Stimulated activated CD4-positive, alpha-beta T cell treated with anti-CD3 and anti-CD28 coated beads, Interleukin-2, amount 100 ng/mL, for 24 hours (primary cell): Measurements from ENCODE around the gene UPF1.
A peak's percentile ranks its signal among the peaks of the same experiment; 100 is the strongest.

Experiments
- DNase-seq, 2 donors: peaks; one replicate each; pipeline ENCODE4 v3.0.0-alpha.2; 2020

UPF1 gene

DNA sequence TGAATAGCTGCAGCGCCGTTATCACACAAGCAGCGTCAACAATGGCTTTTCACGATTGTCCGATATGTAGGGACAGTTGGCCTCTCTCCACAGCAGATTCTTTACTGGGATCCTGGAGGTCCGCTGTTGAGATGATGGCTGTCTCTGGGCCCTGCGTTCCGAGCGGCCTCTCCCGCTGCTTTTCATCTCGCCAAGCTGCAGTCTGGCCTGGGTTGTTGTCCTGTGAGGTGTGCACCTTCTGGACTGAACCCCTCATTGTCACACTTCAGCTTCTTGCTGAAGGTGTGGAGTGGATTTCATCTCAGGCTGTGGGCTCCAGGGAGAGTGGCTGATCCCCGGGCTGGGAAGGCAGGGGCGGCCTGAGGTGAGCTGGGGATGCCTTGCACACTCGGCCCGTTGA, 9.6 kb downstream of the UPF1 start:
- no peak for DNase-seq

GRCh38 chr19:18842166-18842565, 10.4 kb downstream of the UPF1 start:
- no peak for DNase-seq

DNA sequence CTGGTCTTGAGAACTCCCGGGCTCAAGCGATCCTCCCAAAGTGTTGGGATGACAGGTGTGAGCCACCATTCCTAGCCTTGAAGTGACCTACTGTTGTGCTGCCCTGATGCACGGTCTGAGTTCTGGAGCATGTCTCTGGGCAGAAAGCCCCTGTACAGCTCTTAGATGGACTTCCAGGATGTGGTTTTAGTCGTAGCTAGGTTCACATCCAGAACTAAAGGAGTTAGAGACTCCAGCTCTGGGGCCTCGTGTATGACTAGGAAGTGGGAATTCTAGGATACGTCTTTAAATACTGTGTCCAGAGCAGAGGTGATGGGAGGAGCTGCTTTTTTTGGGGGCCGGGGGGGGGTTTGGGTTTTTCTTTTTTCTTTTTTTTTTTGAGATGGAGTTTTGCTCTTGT, 12.2 kb downstream of the UPF1 start:
- no peak for DNase-seq

- DNase-seq, result no peak
Observed at GRCh38 chr19:18844806-18845329, 13.1 kb downstream of the UPF1 start.

DNA sequence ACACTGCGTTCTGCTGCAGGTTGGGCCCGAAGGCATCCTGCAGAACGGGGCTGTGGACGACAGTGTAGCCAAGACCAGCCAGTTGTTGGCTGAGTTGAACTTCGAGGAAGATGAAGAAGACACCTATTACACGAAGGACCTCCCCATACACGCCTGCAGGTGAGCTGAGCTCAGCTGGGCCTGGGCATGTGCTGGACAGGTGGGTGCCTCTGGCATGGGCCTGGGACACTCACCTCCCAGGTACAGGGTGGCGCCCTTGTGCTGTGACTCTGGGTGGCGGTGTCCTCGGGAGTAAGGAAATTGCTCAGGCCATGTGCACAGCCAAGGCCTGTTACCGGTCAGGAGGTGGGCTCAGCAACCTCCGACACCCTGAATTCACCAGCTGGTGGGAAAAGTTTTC, 14.2 kb downstream of the UPF1 start:
- no peak for DNase-seq

- peak; percentile 72 to 74 for DNase-seq
Observed at GRCh38 chr19:18846862-18847548, 15.2 kb downstream of the UPF1 start.

DNA sequence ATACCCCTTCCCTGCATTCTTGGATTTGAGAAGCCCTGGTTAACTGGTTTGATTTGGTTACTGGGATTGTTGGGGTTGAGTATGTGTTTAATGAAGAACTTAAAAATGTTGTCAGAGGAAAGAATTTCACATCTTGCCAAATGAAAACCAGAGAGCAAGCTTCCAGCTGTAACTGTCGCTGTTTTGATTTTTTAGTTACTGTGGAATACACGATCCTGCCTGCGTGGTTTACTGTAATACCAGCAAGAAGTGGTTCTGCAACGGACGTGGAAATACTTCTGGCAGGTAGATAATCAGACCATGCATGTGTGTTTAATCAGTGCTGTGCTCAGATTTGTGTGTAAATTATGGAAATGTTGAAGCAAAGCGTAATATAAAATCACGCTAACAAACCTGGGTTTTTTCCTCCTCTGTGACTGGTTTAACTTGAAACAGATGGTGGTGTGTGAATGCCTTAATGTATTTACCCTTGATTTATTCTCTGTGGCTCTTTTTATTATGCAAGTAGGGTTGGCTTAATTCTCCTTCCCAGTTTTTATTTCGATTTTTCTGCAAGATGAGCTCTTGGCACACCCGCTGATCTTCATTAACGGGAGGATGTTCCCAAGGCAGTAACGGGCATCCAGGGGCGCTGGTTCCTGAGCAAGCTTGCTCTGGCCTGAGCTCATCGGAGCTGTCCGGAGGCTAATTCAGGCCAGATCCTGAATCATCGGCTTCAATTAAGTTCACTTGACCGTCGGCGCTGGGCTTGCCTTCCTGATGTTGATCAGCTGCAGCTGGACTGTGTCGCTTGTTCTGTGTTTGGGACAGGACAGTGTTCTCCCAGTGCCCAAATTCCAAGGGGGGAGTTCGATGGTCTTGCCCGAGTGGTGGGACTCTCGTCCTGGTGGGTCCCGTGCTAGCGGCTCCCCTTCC, 16.0 kb downstream of the UPF1 start:
- DNase-seq, result no peak

GRCh38 chr19:18848878-18849661, 17.3 kb downstream of the UPF1 start:
- DNase-seq, result peak; percentile 34 to 44

DNA sequence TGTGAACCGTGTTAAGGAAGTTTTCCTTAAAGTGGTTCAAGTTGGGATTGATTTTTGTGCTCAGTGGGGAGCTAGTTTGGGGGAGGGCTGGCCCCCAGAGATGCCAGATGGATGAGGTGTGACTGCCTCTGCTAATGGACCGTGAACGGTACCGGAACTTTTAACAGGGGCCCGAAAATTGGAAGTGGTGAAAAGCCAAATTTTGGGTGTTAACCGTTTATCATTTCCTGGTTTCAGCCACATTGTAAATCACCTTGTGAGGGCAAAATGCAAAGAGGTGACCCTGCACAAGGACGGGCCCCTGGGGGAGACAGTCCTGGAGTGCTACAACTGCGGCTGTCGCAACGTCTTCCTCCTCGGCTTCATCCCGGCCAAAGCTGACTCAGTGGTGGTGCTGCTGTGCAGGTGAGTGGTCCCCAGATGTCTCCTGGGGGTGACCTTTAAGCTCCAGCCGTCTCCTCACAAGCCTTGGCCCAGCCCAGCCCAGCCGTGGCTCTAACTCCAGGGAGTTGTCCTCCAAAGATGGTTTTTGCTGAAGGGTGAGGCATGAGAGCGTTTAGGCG, 18.2 kb downstream of the UPF1 start:
- no peak for DNase-seq

DNA sequence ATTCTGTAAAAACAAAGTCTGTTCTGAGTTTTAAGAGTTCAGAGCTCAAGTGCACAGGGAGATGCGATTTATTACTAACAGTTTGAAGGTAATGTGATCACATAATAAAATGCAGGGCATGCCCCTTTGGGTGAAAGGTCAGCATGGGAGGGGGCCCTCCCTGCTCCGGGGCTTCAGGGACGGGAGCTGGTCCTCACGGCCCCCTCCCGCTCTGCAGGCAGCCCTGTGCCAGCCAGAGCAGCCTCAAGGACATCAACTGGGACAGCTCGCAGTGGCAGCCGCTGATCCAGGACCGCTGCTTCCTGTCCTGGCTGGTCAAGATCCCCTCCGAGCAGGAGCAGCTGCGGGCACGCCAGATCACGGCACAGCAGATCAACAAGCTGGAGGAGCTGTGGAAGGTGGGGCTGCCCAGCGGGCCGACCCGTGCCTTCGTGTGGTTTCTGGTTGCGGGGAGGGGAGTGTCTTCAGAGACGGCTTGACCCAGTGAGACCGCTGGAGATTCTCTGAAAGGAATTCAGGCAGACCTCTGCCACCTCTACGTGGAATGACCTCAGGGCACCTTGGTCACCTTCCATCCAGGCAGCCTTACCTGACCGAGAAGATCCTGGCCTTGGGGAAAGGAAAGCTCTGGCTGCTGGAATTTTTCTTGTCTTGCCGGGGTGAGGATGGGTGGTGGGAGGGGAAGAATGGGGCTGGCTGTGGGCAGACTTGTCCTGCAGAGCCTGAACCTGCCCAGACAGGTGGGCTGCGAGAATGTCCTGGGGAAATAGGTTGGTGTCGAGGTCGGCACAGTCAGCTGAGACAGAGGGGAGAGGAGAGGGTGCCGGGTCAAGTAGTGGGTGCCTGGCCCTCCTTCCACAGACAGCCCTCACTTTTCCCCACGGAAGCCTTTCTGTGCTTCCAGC, 19.0 kb downstream of the UPF1 start:
- no peak for DNase-seq

DNA sequence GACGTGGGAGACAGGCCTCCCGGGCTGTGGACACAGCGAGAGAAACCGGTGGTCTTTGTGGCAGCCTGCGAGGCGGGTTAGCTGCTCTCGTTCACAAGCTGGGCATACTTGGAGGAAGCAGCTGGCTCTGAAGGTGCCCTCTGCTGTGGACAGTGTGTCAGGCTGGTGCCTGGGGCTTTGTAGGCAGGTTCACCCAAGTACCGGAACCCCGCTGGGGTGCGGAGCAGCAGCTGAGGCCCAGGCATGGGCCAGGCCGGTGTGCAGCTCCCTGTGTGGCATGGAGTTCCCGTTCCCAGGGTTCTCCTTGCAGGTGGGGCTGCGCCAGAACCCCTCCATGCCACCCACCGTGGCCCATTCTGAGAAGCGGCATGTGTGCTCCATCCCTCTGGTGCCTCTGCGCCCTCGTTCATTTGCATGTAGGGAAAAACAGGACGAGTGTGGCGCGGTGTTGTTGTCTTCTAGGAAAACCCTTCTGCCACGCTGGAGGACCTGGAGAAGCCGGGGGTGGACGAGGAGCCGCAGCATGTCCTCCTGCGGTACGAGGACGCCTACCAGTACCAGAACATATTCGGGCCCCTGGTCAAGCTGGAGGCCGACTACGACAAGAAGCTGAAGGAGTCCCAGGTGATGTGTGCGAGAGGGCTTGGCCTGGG, 20.0 kb downstream of the UPF1 start:
- no peak for DNase-seq

- DNase-seq, result no peak
Observed at GRCh38 chr19:18852648-18853047, 20.9 kb downstream of the UPF1 start.

DNA sequence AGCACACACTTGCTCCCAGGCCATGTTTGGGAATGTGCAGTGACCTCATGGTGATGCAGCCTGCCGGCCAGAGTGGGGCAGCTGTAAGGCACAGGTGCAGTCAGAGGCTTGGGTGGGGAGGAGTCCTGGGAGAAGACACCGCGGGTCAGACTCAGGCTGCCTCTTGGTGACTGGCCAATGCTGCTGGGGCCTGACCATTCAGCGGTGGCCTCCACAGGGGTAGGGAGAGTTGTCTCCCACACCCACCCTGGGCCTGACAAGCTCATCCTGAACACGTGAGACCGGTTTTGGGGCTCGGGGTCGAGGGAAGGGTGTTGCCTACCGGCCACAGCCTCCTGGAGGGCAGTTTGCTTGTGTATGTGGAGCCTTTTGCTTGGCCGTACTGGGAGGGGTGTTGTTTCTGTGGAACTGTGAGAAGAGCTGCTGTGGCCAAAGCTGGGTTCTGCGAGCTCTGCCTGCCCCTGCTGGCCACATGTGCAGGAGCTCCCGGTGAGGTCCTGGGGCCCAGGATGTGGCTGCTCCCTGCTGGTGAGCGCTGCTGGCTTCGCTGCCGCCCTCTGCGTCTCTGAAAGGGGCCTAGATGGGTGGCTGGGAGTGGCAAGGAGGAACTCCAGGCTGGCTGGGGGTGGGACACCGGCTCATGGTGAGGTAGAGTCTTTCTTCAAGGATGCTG, 22.1 kb downstream of the UPF1 start:
- no peak for DNase-seq

GRCh38 chr19:18854982-18855381, 23.2 kb downstream of the UPF1 start:
- DNase-seq, result no peak

DNA sequence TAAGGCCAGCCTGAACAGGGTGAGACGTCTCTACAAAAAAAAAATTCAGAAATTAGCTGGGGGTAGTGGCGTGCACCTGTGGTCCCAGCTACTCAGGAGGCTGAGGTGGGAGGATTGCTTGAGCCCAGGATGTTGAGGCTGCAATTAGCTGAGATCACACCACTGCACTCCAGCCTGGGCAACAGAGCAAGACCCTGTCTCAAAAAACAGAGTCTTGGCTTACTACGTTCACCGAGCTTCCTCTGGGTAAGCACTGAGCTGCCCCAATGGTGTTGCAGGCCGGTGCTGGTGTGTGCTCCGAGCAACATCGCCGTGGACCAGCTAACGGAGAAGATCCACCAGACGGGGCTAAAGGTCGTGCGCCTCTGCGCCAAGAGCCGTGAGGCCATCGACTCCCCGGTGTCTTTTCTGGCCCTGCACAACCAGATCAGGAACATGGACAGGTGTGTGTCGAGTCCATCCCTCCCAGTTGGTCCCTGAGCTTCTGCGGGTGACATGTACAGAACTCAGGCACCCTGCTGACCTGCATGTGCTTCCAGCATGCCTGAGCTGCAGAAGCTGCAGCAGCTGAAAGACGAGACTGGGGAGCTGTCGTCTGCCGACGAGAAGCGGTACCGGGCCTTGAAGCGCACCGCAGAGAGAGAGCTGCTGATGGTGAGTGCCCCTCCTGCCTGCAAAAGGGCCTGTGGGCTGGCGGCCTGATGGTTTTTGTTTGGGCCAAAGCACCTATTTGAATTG, 24.1 kb downstream of the UPF1 start:
- no peak for DNase-seq

DNA sequence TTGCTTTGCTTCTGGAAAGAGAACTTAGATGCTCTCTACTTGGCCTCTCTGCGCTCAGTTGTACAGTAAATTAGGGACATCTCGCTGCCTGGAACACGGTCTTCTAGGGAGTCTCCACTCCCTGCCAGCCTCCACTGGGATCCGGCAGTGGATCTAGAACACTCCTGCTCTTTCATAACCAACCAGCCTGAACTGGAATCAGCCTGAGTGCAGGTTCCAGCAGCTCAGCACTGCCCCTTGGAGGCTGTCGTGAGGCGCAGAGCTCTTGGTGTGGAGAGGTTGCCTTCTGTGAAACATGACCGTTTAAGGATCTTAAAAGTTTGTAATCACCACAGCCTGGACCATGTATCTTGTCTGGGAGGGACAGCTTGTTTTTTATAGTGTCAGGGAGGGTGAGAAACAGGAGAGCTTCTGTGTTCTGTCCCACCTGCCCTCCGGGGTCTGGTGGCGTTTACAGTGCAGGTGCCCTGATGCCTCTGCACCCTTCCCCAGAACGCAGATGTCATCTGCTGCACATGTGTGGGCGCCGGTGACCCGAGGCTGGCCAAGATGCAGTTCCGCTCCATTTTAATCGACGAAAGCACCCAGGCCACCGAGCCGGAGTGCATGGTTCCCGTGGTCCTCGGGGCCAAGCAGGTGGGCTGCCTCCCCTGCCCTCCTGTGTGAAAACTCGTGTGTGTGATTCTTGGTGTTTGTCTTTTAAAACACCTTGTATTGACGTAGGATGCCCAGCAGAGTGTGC, 24.8 kb downstream of the UPF1 start:
- no peak for DNase-seq

- no peak for DNase-seq
Observed at GRCh38 chr19:18857223-18857622, 25.5 kb downstream of the UPF1 start.

DNA sequence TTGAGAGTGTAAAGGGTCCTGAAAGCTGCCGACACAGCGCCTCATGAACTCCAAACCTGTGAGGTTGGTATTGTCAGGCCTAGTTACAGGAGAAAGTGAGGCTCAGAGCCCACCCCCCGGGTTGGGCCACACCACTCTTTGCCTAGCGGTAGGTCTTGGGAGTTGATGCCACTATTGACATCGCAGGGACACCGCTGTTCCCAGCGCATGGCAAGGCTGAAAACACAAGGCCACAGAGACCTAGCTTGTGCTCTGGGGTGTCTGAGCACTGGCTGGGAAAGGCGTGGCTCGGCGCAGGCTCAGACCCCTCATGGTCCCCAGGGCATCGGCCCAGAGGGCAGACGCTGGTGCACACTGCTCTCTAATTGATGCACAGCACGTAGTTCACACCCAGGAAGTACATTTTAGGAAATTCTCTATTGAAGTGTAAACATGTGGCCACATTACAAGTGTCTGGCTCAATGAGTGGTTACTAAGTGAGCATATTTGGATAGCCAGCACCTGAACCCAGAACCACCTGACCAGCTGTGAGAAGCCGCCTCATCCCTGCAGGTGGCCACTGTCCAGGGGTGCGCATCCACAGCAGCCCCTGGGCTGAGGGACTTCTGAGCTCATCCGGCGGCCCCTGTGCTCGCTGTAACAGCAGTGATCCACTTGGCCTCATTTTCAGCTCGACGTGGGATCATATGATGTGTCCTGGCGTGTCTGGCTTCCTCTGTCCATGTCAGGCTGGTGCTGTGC, 27.3 kb downstream of the UPF1 start:
- no peak for DNase-seq
